Smooth muscle cell (in vitro differentiated cells): ENCODE measurements around the gene SIRPB1. TPM values are rescaled to one million over a fixed set of nuclear protein-coding genes. Genes with fewer than 3 reads are reported as not detected.

Experiments used
- polyA plus RNA-seq: library from polyadenylated mRNA; unstranded; fragments of >200 nt; fragmentation: Nextera tagmentation; extraction: Ambion mirVana; gene quantifications from 2 replicates; pipeline ENCODE4 v1.2.1, GENCODE V29; 2016
- small RNA-seq: library from RNA; depleted of rRNA; stranded (forward); fragments of <200 nt; gene quantifications from one replicate; pipeline ENCODE3, GENCODE V24; 2014
- total RNA-seq: library from RNA; depleted of rRNA; stranded (reverse); fragments of >200 nt; gene quantifications from 2 replicates; pipeline ENCODE4 v1.2.3, GENCODE V29; 2014

SIRPB1 gene
- total and polyA plus RNA-seq, 2 experiments from 2014 or later = 0.49 to 0.61 TPM

Small RNA genes lying within 50 kb of the gene (small RNA-seq; reads per million reads assigned to genes)
- gene RN7SL561P = not detected

Other genes starting within 250 kb of the SIRPB1 start
- 137 and 184 TPM in 2 replicates for gene FKBP1A, start 227.0 kb downstream of the SIRPB1 start, total RNA-seq
- gene FKBP1A, start 227.0 kb downstream of the SIRPB1 start, polyA plus RNA-seq = 150 and 163 TPM in 2 replicates
- gene NSFL1C, start 153.2 kb downstream of the SIRPB1 start, total RNA-seq = 22.4 and 31.8 TPM in 2 replicates
- 82.9 and 92.4 TPM in 2 replicates for gene NSFL1C, start 153.2 kb downstream of the SIRPB1 start, polyA plus RNA-seq
- gene SIRPB2, start 128.6 kb downstream of the SIRPB1 start, total RNA-seq = not detected in 2 replicates
- gene SIRPB2, start 128.6 kb downstream of the SIRPB1 start, polyA plus RNA-seq = not detected in 2 replicates
- not detected in 2 replicates for gene SIRPD, start 62.3 kb downstream of the SIRPB1 start, total RNA-seq
- gene SIRPD, start 62.3 kb downstream of the SIRPB1 start, polyA plus RNA-seq = not detected in 2 replicates
- not detected in 2 replicates for gene SIRPG, start 37.8 kb upstream of the SIRPB1 start, total RNA-seq
- not detected in 2 replicates for gene SIRPG, start 37.8 kb upstream of the SIRPB1 start, polyA plus RNA-seq